SK-N-SH treated with all-trans-retinoic acid at 6 μM for 48 hours (cell line): ENCODE results near the gene PLEKHJ1.

Experiments
- ATAC-seq: fragments of 200-7000 bp; cut with Tn5 transposase; 3 replicates; pipeline ENCODE4 v1.9.1; 2020; ENCODE audit warnings: mild to moderate bottlenecking, moderate library complexity
- CSDC2 ChIP-seq: fragments of 250-450 bp; sonication (Bioruptor Pico); IDR thresholded peaks from 2 replicates; pipeline ENCODE4 v1.5.0; 2020; ENCODE audit warnings: mild to moderate bottlenecking, moderate library complexity
- ESRRG ChIP-seq: fragments of 250-450 bp; sonication (Bioruptor Pico); IDR thresholded peaks from 2 replicates; pipeline ENCODE4 v1.6.1; 2021; ENCODE audit warnings: mild to moderate bottlenecking
- GLIS3 ChIP-seq: fragments of 250-450 bp; sonication (Bioruptor Pico); IDR thresholded peaks from 2 replicates; pipeline ENCODE4 v1.5.0; 2020; ENCODE audit warnings: mild to moderate bottlenecking, moderate library complexity
- ISL1 ChIP-seq: fragments of 250-450 bp; sonication (Bioruptor Pico); IDR thresholded peaks from 2 replicates; pipeline ENCODE4 v2.1.2; 2022; ENCODE audit warnings: mild to moderate bottlenecking, moderate library complexity
- PPARA ChIP-seq: fragments of 250-450 bp; sonication (Bioruptor Pico); IDR thresholded peaks from 2 replicates; pipeline ENCODE4 v1.5.0; 2020; ENCODE audit warnings: mild to moderate bottlenecking, borderline replicate concordance
- SNAI2 ChIP-seq: fragments of 250-450 bp; sonication (Bioruptor Pico); IDR thresholded peaks from 2 replicates; pipeline ENCODE4 v1.5.0; 2020; ENCODE audit warnings: mild to moderate bottlenecking, moderate library complexity
- TOX ChIP-seq: fragments of 250-450 bp; sonication (Bioruptor Pico); IDR thresholded peaks from 2 replicates; pipeline ENCODE4 v1.8.0; 2021; ENCODE audit warnings: mild to moderate bottlenecking, moderate library complexity, borderline replicate concordance
- ZC3H10 ChIP-seq: fragments of 250-450 bp; sonication (Bioruptor Pico); IDR thresholded peaks from 2 replicates; pipeline ENCODE4 v1.5.1; 2021; ENCODE audit warnings: mild to moderate bottlenecking, moderate library complexity
- ZFP3 ChIP-seq: fragments of 250-450 bp; sonication (Bioruptor Pico); IDR thresholded peaks from 2 replicates; pipeline ENCODE4 v1.5.0; 2020; ENCODE audit warnings: mild to moderate bottlenecking, moderate library complexity
- ZFP30 ChIP-seq: fragments of 450-650 bp; formaldehyde crosslinking; IDR thresholded peaks from 2 replicates; pipeline ENCODE4 v1.5.0; 2022; ENCODE audit warnings: mild to moderate bottlenecking, moderate library complexity
- ZNF565 ChIP-seq: fragments of 450-650 bp; formaldehyde crosslinking; conservative IDR thresholded peaks from 2 replicates; pipeline ENCODE4 v1.5.0; 2020; ENCODE audit warnings: low read depth, mild to moderate bottlenecking, moderate library complexity
- ZNF70 ChIP-seq: fragments of 450-650 bp; formaldehyde crosslinking; IDR thresholded peaks from 2 replicates; pipeline ENCODE4 v1.5.0; 2020; ENCODE audit warnings: mild to moderate bottlenecking, moderate library complexity
- ZNF8 ChIP-seq: fragments of 450-650 bp; formaldehyde crosslinking; IDR thresholded peaks from 2 replicates; pipeline ENCODE4 v1.5.0; 2020; ENCODE audit warnings: mild to moderate bottlenecking, moderate library complexity
- TF ChIP-seq, protein P1 (sequence below): fragments of 250-450 bp; sonication (Bioruptor Pico); IDR thresholded peaks from 2 replicates; pipeline ENCODE4 v1.5.0; 2020; ENCODE audit warnings: mild to moderate bottlenecking, moderate library complexity
- TF ChIP-seq, protein P2 (sequence below): fragments of 250-450 bp; sonication (Bioruptor Pico); IDR thresholded peaks from 2 replicates; pipeline ENCODE4 v1.5.1; 2020; ENCODE audit warnings: low read depth, mild to moderate bottlenecking, moderate library complexity
- TF ChIP-seq, protein P3 (sequence below): fragments of 250-450 bp; sonication (Bioruptor Pico); IDR thresholded peaks from 2 replicates; pipeline ENCODE4 v1.8.0; 2020; ENCODE audit warnings: mild to moderate bottlenecking, moderate library complexity, borderline replicate concordance
- TF ChIP-seq, protein P4 (sequence below): fragments of 250-450 bp; sonication (Bioruptor Pico); IDR thresholded peaks from 2 replicates; pipeline ENCODE4 v1.8.0; 2021; ENCODE audit warnings: low read depth, mild to moderate bottlenecking, moderate library complexity, borderline replicate concordance
- TF ChIP-seq, protein P5 (sequence below): fragments of 250-450 bp; sonication (Bioruptor Pico); IDR thresholded peaks from 2 replicates; pipeline ENCODE4 v1.5.1; 2021; ENCODE audit warnings: mild to moderate bottlenecking, moderate library complexity

The PLEKHJ1 gene

DNA sequence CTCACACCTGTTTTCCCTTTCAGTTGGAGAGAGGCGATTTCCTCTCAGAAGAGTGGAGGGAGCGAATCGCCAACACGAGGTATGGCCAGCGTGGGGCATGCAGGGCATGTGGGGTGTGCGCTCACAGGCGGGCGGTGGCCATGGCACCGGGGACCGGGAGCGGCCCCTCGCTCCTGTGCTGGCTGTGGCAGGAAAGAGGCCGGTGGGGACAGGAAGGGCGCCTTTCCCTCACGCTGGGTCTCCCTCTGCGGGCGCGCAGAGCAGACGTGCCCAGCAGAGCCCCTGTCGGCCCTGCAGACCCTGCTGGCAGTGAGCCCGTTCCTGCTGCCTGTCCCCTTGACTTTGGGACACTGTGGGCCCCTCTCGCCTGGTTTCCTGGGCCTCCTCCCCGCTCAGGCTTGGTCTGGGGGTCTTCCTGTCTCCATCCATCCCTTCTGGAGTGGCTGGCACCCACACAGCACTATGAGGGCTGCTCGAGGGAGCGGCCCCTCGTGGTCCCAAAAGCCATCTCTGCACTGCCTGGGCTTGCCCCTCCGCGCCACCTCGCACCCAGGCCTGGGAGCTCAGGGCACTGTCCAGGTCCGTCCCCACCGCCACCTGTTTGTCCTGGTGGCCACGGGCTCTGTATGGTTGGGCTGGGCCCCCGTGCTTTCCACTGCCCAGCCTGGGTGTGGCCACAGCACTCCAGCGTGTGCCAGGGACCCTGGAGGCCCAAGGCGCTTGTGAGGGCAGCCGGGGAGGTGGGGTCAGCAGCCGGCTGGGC lies 36.1 kb downstream of the PLEKHJ1 start:
- ATAC-seq = no peak
- TF ChIP-seq, protein P1, sequence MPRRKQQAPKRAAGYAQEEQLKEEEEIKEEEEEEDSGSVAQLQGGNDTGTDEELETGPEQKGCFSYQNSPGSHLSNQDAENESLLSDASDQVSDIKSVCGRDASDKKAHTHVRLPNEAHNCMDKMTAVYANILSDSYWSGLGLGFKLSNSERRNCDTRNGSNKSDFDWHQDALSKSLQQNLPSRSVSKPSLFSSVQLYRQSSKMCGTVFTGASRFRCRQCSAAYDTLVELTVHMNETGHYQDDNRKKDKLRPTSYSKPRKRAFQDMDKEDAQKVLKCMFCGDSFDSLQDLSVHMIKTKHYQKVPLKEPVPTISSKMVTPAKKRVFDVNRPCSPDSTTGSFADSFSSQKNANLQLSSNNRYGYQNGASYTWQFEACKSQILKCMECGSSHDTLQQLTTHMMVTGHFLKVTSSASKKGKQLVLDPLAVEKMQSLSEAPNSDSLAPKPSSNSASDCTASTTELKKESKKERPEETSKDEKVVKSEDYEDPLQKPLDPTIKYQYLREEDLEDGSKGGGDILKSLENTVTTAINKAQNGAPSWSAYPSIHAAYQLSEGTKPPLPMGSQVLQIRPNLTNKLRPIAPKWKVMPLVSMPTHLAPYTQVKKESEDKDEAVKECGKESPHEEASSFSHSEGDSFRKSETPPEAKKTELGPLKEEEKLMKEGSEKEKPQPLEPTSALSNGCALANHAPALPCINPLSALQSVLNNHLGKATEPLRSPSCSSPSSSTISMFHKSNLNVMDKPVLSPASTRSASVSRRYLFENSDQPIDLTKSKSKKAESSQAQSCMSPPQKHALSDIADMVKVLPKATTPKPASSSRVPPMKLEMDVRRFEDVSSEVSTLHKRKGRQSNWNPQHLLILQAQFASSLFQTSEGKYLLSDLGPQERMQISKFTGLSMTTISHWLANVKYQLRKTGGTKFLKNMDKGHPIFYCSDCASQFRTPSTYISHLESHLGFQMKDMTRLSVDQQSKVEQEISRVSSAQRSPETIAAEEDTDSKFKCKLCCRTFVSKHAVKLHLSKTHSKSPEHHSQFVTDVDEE = no peak
- TF ChIP-seq ESRRG (CRISPR knock-in tag) = no peak

DNA sequence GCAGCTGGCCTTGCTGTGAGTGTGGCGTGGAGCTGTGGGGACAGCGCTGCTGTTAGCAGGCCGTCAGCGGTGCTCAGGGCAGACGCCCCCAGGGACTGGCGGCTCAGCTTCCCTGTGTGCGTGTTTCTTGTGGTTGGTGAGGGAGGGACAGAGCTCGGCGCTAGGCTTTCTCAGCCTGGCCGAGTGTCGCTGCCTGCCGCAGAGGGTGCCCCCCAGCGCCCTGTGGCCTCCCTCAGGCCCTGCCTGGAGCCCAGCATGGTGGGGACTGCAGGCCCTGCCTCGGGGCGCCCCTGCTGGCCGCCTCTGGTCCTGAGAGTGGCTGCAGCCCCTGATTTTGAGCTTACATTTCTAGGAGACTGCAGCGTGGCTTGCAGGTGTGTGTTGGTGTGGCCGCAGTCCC lies 36.9 kb downstream of the PLEKHJ1 start:
- ATAC-seq = peak; percentile 28; the same call in 2 of the 3 replicates
- no peak for TF ChIP-seq TOX (CRISPR knock-in tag)
- TF ChIP-seq ZC3H10 (CRISPR knock-in tag) = no peak
- TF ChIP-seq, protein P2, sequence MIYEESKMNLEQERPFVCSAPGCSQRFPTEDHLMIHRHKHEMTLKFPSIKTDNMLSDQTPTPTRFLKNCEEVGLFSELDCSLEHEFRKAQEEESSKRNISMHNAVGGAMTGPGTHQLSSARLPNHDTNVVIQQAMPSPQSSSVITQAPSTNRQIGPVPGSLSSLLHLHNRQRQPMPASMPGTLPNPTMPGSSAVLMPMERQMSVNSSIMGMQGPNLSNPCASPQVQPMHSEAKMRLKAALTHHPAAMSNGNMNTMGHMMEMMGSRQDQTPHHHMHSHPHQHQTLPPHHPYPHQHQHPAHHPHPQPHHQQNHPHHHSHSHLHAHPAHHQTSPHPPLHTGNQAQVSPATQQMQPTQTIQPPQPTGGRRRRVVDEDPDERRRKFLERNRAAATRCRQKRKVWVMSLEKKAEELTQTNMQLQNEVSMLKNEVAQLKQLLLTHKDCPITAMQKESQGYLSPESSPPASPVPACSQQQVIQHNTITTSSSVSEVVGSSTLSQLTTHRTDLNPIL (CRISPR knock-in tag) = no peak
- no peak for TF ChIP-seq ZNF565
- TF ChIP-seq, protein P3, sequence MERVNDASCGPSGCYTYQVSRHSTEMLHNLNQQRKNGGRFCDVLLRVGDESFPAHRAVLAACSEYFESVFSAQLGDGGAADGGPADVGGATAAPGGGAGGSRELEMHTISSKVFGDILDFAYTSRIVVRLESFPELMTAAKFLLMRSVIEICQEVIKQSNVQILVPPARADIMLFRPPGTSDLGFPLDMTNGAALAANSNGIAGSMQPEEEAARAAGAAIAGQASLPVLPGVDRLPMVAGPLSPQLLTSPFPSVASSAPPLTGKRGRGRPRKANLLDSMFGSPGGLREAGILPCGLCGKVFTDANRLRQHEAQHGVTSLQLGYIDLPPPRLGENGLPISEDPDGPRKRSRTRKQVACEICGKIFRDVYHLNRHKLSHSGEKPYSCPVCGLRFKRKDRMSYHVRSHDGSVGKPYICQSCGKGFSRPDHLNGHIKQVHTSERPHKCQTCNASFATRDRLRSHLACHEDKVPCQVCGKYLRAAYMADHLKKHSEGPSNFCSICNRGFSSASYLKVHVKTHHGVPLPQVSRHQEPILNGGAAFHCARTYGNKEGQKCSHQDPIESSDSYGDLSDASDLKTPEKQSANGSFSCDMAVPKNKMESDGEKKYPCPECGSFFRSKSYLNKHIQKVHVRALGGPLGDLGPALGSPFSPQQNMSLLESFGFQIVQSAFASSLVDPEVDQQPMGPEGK = no peak
- TF ChIP-seq CSDC2 = no peak
- TF ChIP-seq, protein P1 = no peak
- TF ChIP-seq ZFP3 = no peak
- TF ChIP-seq GLIS3 = no peak
- TF ChIP-seq ISL1 (CRISPR knock-in tag) = no peak
- no peak for TF ChIP-seq PPARA (CRISPR knock-in tag)
- TF ChIP-seq, protein P4, sequence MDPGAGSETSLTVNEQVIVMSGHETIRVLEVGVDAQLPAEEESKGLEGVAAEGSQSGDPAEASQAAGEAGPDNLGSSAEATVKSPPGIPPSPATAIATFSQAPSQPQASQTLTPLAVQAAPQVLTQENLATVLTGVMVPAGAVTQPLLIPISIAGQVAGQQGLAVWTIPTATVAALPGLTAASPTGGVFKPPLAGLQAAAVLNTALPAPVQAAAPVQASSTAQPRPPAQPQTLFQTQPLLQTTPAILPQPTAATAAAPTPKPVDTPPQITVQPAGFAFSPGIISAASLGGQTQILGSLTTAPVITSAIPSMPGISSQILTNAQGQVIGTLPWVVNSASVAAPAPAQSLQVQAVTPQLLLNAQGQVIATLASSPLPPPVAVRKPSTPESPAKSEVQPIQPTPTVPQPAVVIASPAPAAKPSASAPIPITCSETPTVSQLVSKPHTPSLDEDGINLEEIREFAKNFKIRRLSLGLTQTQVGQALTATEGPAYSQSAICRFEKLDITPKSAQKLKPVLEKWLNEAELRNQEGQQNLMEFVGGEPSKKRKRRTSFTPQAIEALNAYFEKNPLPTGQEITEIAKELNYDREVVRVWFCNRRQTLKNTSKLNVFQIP (CRISPR knock-in tag) = no peak
- no peak for TF ChIP-seq SNAI2 (CRISPR knock-in tag)
- TF ChIP-seq ZNF70 (CRISPR knock-in tag) = no peak
- no peak for TF ChIP-seq ZNF8 (CRISPR knock-in tag)
- TF ChIP-seq, protein P5, sequence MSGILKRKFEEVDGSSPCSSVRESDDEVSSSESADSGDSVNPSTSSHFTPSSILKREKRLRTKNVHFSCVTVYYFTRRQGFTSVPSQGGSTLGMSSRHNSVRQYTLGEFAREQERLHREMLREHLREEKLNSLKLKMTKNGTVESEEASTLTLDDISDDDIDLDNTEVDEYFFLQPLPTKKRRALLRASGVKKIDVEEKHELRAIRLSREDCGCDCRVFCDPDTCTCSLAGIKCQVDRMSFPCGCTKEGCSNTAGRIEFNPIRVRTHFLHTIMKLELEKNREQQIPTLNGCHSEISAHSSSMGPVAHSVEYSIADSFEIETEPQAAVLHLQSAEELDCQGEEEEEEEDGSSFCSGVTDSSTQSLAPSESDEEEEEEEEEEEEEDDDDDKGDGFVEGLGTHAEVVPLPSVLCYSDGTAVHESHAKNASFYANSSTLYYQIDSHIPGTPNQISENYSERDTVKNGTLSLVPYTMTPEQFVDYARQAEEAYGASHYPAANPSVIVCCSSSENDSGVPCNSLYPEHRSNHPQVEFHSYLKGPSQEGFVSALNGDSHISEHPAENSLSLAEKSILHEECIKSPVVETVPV (CRISPR knock-in tag) = no peak

GRCh38 chr19:2198317-2198716 lies 37.8 kb downstream of the PLEKHJ1 start:
- no peak for ATAC-seq
- TF ChIP-seq, protein P5 (CRISPR knock-in tag) = no peak
- no peak for TF ChIP-seq ESRRG (CRISPR knock-in tag)
- TF ChIP-seq TOX (CRISPR knock-in tag) = no peak
- TF ChIP-seq, protein P3 = no peak
- no peak for TF ChIP-seq PPARA (CRISPR knock-in tag)
- no peak for TF ChIP-seq GLIS3
- TF ChIP-seq ZNF8 (CRISPR knock-in tag) = no peak
- no peak for TF ChIP-seq SNAI2 (CRISPR knock-in tag)
- TF ChIP-seq CSDC2 = no peak
- TF ChIP-seq ZNF70 (CRISPR knock-in tag) = no peak
- TF ChIP-seq ZFP30 = no peak
